Posterior vena cava (tissue), 2 donors: ENCODE data around the gene NRL. TPM values are rescaled to one million over a fixed set of nuclear protein-coding genes. Genes with fewer than 3 reads are reported as not detected.

Experiments
- DNase-seq: peaks from one replicate; pipeline ENCODE4 v3.0.0-alpha.2; 2020; ENCODE audit warnings: low spot score
- intact Hi-C, 2 donors: fragments of 100-400 bp; cut with DNase I; formaldehyde crosslinking; loops; one replicate each; pipeline versions ENCODE4 v1.14.1 to v1.14.2; 2022 to 2023
- total RNA-seq, 2 donors: library from RNA; stranded (reverse); fragmentation: NEBNext Ultra II Directional; extraction: Animal tissue kit (Norgen Biotek cat#: 25700); gene quantifications; one replicate each; pipeline ENCODE4 v1.2.1, GENCODE V29; 2021
- donor health status: DM: yes; HTN: yes; CAD: no.
- donor health status: DM: yes; HTN: yes; CAD: no.

NRL gene
- total RNA-seq, 2 donors from 2014 or later, result 1.1 to 1.4 TPM

DNA sequence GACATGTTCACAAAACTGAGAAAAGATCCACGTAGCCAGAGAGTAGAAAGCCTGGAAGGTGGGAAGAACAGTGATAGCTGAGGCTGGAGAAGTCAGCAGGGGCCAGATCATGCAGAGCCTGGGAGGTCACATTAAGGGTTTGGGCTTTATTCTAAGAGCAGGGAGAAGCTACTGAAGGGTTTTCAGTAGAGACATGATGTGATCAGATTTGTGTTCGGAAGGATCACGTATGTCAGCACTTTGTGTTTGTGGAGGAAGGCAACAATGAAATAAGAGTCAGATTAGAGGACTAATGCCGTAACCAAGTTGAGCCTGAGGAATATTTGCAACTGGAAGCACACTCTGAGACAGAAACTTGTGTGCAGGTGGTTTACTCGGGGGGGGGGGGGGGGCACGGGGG is 24.9 kb downstream of the NRL start:
- no peak for DNase-seq
- intact Hi-C loops, result loop anchor here in 1 of 2 donors (2.0 kb wide), 1 partner anchor 29 kb away; no protein-coding TSS in a partner anchor

DNA sequence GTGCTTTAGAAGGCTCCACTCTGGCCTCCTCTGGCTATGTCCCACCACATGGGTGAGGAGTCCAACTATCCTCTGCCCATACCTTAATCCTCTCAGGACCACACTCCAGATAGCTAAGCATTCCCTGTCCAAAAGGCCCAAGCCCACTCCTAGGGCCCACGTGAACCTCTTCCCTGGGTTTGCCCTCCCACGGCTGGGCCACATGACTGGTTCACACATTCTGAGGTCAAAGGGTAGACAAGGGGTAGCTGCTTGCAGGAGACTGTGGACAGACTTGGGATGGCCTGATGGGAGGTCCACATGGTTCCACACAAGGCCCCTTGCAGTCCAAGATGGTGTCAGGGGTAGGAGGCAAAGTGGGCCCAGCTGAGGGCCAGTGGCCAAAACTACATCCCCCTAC is 26.7 kb downstream of the NRL start:
- intact Hi-C loops, result no loop called here
- no peak for DNase-seq

- intact Hi-C loops, result no loop called here
- DNase-seq, result no peak
Measured at GRCh38 chr14:24087004-24087403, 27.7 kb downstream of the NRL start.

GRCh38 chr14:24086193-24086955 is 28.4 kb downstream of the NRL start:
- no peak for DNase-seq
- intact Hi-C loops, result no loop called here

DNA sequence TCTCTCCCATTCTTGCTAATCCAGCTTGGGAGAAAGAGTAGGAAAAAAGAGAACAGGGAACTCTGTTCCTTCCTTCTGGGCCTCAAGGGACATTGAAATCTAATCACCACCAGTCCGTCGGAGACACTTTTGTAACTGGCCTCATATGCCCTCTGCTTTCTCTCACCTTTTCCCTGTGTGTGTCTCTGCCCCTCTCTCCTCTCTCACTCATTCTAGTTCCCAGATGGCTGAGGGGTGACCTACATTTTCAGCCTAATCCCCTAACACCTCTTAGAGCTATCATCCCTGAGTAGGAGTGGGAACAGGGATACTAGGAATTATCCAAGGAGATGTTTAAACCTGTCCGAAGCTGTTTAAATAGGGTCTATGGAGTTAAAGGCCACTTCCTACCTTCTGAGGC is 29.5 kb downstream of the NRL start:
- intact Hi-C loops, result no loop called here
- DNase-seq, result no peak

GRCh38 chr14:24084440-24084839 is 30.3 kb downstream of the NRL start:
- no peak for DNase-seq
- intact Hi-C loops, result no loop called here

GRCh38 chr14:24083462-24083861 is 31.3 kb downstream of the NRL start:
- no peak for DNase-seq
- intact Hi-C loops, result no loop called here

DNA sequence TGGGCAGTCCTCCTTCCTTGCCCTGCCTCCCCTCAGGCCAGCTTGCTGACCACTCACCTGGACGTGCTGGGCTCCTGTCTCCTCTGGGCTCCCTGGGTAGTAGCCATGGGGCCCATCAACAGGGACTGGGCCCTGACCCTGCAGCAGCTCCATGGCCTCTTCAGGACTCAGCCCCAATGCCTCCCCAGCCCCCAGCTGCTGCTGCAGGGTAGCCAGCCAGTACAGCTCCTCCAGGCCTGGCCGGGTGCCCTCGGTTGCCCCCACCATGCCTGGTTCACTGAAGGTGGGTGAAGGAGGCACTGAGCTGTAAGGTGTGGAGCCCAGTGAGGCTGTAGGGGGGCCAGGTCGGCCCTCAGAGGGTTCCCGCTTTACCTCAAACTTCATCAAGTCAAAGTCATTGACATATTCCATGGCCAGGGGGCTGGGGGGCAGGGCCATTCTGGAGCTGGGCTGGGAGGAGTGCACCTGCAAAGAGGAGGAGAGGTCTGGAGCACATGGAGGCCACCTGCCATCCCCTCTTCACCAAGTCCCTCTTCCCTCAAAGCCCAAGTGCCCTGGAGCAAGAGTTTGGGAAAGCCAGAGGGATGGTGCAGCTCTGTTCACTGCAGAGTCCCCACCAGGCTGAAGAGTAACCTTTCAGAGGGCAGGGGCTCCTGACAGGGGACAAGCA is 32.2 kb downstream of the NRL start:
- intact Hi-C loops, result no loop called here
- DNase-seq, result no peak

GRCh38 chr14:24081739-24082211 is 33.0 kb downstream of the NRL start:
- no peak for DNase-seq
- intact Hi-C loops, result no loop called here

DNA sequence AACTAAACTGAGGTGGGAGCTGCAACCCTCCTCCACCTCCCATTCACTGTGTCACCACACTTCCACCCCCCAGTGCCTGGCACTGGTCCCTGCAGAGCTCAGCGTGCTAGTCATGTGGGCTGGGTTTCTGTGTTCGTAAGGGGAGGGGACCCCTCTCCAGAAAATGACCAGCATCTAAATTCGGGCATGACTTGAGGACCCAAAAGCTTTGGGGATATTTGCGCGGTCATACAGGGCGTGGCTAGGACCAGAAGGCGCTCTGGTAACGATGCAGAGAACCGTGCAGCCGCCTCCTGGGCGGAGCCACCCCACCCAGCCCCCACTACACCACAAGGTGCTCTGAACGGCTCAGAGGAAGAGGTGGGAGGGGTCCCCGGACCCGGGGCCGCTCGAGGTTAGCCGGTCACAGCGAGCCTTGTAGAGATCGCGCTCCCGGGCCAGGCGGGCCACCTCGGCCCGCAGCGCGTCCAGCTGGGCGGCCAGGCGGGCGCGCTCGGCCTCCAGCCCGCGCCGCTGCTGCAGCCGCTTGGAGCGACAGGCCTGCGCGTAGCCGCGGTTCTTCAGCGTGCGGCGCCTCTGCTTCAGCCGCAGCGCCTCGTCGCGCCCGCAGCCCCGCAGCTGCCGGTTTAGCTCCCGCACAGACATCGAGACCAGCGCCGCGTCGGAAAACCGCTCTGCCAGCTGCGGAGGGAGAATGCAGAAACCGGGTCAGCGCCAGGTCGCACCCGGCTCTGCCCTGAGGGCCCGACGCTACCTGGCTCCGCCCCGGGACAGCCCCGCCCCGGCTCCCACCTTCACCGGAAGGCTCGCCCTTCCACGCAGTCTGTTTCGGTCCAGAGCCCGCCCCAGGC is 33.6 kb downstream of the NRL start:
- DNase-seq, result no peak
- intact Hi-C loops, result no loop called here

GRCh38 chr14:24080142-24080530 is 34.6 kb downstream of the NRL start:
- intact Hi-C loops, result no loop called here
- DNase-seq, result no peak

GRCh38 chr14:24079491-24080141 is 35.1 kb downstream of the NRL start:
- no peak for DNase-seq
- intact Hi-C loops, result no loop called here

- DNase-seq, result no peak
- intact Hi-C loops, result no loop called here
Measured at GRCh38 chr14:24078146-24078545, 36.6 kb downstream of the NRL start.

GRCh38 chr14:24077086-24077485 is 37.7 kb downstream of the NRL start:
- intact Hi-C loops, result no loop called here
- no peak for DNase-seq

DNA sequence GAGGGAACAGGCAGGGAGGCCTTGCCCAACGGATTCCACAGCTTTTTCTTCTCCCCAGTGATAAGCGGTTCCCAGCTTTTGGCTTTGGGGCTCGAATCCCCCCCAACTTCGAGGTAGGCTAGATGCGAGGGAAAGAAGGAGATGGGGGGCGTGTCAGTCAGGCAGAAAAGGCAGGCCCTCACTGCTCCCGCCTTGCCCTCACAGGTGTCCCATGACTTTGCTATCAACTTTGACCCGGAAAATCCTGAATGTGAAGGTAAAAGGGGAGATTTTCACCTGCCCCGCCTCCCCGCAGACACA is 38.5 kb downstream of the NRL start:
- DNase-seq, result no peak
- intact Hi-C loops, result no loop called here

DNA sequence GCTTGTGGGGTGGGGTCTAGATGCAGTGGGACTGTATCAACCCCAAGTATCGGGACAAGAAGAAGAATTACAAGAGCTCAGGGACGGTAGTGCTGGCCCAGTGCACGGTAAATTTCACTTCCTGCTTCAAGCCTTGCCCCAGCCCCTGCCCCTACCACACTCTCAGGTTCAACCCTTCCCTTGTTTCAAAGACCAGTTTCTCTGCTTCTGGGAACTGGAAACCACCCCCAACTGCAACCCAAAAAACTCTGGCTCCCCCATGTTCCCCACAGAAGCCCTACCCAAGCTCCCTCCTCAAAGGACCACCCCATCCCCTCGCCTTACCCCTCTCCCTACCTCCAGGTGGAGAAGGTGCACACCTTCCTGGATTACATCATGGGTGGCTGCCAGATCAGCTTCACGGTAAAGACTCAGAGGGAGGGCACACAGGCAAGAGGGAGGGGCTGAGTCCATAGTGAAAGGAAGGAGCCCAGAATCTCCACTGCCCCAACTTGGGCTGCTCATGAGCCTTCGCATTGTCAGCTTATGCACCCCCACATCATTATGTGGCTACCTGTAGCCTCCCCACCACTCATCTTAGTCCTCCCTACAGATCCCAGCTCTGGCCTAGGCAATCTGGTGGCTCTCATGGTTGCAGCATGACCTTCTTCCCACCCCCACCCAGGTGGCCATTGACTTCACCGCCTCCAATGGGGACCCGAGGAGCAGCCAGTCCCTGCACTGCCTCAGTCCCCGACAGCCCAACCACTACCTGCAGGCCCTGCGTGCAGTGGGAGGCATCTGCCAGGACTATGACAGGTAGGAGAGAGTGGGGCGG is 39.1 kb downstream of the NRL start:
- no peak for DNase-seq
- intact Hi-C loops, result no loop called here

- no peak for DNase-seq
- intact Hi-C loops, result no loop called here
Measured at GRCh38 chr14:24074625-24075484, 39.9 kb downstream of the NRL start.
